Epithelial cell of esophagus (primary cell): ENCODE data around the gene U2AF2.
A peak's percentile ranks its signal among the peaks of the same experiment; 100 is the strongest.

Source experiments
- DNase-seq: peaks from one replicate; pipeline ENCODE4 v3.0.0; 2010; ENCODE audit warnings: low read depth
- H3K4me3 ChIP-seq: 2 replicates; pipeline ENCODE4 v1.5.1; 2011; ENCODE audit warnings: mild to moderate bottlenecking, low read length, control low read depth
- CTCF ChIP-seq: IDR thresholded peaks from 2 replicates; pipeline ENCODE4 v1.5.1; 2011; ENCODE audit warnings: low read depth, mild to moderate bottlenecking, low read length, control low read depth, inconsistent platforms; ENCODE audit not compliant: insufficient read depth; ENCODE audit errors: missing control alignments

The U2AF2 gene

GRCh38 chr19:55647732-55648584 lies 6.9 kb upstream of the U2AF2 start, which contains the start of gene CCDC106:
Gene CCDC106, plus strand, starts transcription at chr19:55648212. Its CDS starts 835 bp downstream, at chr19:55649047.
- peak within 1 kb of the TSS; percentile 64 for H3K4me3 ChIP-seq
- peak; percentile 65 for DNase-seq
- TF ChIP-seq CTCF: no peak

DNA sequence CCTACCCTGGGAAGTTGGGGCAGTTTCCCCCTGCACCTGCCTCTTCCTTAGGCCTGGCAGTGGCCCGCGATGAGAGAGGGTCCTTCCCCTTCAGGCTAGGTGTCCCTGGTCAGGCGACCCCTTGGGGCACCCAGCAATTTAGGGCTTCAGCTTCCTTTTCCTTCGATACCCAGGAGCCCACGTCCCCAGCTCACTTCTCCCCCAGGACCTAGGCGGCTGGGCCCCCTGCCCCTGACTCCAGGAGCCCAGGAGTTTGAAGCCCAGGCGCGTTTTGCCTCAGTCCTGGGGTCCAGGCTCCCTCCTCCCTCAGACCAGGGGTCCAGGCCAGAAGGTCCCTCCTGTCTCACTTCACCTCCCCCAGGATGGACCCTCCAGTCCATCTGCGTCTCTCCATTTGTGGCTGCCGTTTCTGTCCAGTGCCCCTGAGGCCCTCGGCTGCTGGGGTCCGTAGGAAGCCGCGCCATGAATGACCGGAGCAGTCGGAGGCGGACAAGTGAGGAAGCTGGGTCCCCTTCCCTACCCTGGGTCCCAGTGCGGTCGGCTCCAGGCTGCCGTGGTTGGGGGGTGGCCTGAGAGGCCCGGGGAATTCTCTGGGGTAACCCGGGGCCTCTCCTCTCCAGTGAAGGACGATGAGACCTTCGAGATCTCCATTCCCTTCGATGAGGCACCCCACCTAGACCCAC lies 6.1 kb upstream of the U2AF2 start:
- H3K4me3 ChIP-seq: peak overlapping the region; percentile 64
- no peak for TF ChIP-seq CTCF
- no peak for DNase-seq

DNA sequence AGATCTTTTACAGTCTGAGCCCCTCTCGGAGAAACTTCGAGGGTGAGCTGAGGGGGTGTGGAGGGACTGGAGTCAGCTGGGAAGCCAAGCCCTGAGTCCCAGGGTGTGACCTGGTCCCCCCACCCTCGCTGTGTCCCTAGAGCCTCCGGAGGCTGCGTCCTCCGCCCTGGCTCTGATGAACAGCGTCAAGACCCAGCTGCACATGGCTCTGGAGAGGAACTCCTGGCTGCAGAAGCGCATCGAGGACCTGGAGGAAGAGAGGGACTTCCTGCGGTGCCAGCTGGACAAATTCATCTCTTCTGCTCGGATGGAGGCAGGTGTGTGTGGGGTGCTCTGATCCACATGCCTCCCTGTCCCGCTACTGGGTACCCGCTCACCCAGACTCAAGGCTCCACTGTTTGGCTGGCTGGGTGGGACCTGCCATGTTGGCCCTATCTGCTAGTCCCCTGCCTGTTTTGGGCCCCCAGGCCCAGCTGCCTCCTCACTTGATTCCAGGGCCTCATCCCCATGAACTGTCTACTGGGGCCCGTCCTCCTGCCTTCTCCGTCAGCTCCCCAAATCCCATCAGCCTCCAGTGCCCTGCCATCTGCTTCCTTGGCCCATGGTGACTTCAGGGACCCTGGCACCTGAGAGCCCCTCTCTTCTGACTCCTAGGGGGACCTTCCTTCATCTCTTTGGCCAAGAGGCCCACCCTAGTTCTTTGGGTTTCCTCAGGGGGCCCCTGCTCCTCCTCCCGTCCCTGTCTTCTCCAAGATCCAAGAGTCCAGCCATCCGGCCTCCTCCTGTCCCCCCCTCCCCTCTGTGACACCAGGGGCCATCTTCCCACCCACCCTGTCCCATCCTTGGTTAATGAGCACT lies 5.3 kb upstream of the U2AF2 start:
- H3K4me3 ChIP-seq: peak overlapping the region; percentile 64
- no peak for TF ChIP-seq CTCF
- DNase-seq: no peak

- no peak overlapping the region for H3K4me3 ChIP-seq
- DNase-seq: no peak
- TF ChIP-seq CTCF: no peak
Measured at GRCh38 chr19:55650126-55650557, 4.7 kb upstream of the U2AF2 start.

- DNase-seq: no peak
- no peak for TF ChIP-seq CTCF
- no peak overlapping the region for H3K4me3 ChIP-seq
Measured at GRCh38 chr19:55650602-55651230, 4.1 kb upstream of the U2AF2 start.

DNA sequence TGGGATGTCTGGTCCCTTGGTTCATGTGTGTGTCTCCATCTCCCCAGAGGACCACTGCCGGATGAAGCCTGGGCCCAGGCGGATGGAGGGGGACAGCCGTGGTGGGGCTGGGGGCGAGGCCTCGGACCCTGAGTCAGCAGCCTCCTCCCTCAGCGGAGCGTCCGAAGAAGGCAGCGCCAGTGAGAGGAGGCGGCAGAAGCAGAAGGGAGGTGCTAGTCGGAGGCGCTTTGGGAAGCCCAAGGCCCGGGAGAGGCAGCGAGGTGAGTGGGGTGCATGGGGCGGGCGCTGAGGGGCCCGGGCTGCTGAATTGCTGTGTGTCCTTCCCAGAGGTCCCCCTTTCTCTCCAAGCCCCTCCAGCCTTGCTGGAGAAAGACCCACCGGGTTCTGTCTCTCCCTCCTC lies 3.6 kb upstream of the U2AF2 start:
- H3K4me3 ChIP-seq: no peak overlapping the region
- no peak for DNase-seq
- no peak for TF ChIP-seq CTCF
